GM12878 (cell line): ENCODE results near the gene OMD. TPM values are rescaled to one million over a fixed set of nuclear protein-coding genes. Genes with fewer than 3 reads are reported as not detected.

ENCODE experiments used
- ATAC-seq: fragments of 200-7000 bp; cut with Tn5 transposase; 3 replicates; pipeline ENCODE4 v1.9.1; 2020; ENCODE audit warnings: mild to moderate bottlenecking, moderate library complexity
- BruUV-seq: library from RNA; stranded (reverse); fragments of 400-500 nt; replicated peaks from 2 replicates; lab custom pipeline; 2021; lab: Mats Ljungman, UMichigan
- CTCF ChIA-PET: fragments of 300-600 bp; sonication (Branson Sonifier 250); formaldehyde crosslinking; extraction: SDS; loops from one replicate; lab custom pipeline; 2021; ENCODE audit warnings: inconsistent platforms; lab: Yijun Ruan, JAX
- POLR2A ChIA-PET: fragments of 350-600 bp; formaldehyde crosslinking; extraction: SDS; loops from one replicate; lab custom pipeline; 2021; ENCODE audit warnings: inconsistent platforms; lab: Charles Lee
- RAD21 ChIA-PET: fragments of 300-600 bp; sonication (Branson Sonifier 250); formaldehyde crosslinking; loops from one replicate; lab custom pipeline; 2023; ENCODE audit warnings: antibody characterized with exemption; ENCODE audit not compliant: unreplicated experiment; lab: Charles Lee
- SMC1A ChIA-PET: fragments of 300-600 bp; sonication (Branson Sonifier 250); formaldehyde crosslinking; loops from one replicate; lab custom pipeline; 2023; ENCODE audit not compliant: unreplicated experiment, uncharacterized antibody; lab: Charles Lee
- DNase-seq: peaks from one replicate; pipeline ENCODE4 v3.0.0-alpha.2; 2011; ENCODE audit warnings: low read depth, low spot score
- FAIRE-seq: peaks from 3 replicates; lab custom pipeline; 2011; peaks lifted over from hg19 to GRCh38; lab: Jason Lieb, UNC
- H2AFZ ChIP-seq: 2 replicates; pipeline ENCODE4 v1.6.0; 2011; ENCODE audit warnings: low read depth, low read length, control low read depth; ENCODE audit not compliant: control insufficient read depth
- H3K27ac ChIP-seq: 2 replicates; pipeline ENCODE4 v1.5.1; 2011; ENCODE audit warnings: control low read depth; ENCODE audit not compliant: control insufficient read depth, insufficient read depth
- H3K27me3 ChIP-seq, 2 experiments: replicated peaks in 1 of 2; 2 replicates each; pipeline versions ENCODE4 v1.6.0 to v1.6.1; 2011; ENCODE audit warnings: low read length in 1 of 2; ENCODE audit not compliant: control insufficient read depth in 2 of 2, insufficient read depth in 2 of 2
- H3K36me3 ChIP-seq, 2 experiments: 2 replicates each; pipeline ENCODE4 v1.5.1; 2011; ENCODE audit warnings: low read length in 1 of 2; ENCODE audit not compliant: control insufficient read depth in 2 of 2, insufficient read depth in 2 of 2
- H3K4me1 ChIP-seq: 2 replicates; pipeline ENCODE4 v1.6.1; 2011; ENCODE audit warnings: mild to moderate bottlenecking, low read length, moderate library complexity, mixed read lengths; ENCODE audit not compliant: control insufficient read depth, insufficient read depth
- H3K4me2 ChIP-seq: 2 replicates; pipeline ENCODE4 v1.6.0; 2011; ENCODE audit warnings: control low read depth; ENCODE audit not compliant: control insufficient read depth, insufficient read depth
- H3K4me3 ChIP-seq: fragments of 200-600 bp; sonication (generic); 2 replicates; pipeline ENCODE4 v1.5.1; 2016
- H3K79me2 ChIP-seq: 2 replicates; pipeline ENCODE4 v1.6.0; 2011; ENCODE audit warnings: low read length; ENCODE audit not compliant: control insufficient read depth, insufficient read depth
- H3K9ac ChIP-seq: 2 replicates; pipeline ENCODE4 v1.8.0; 2011; ENCODE audit warnings: low read length, control low read depth, mixed read lengths; ENCODE audit not compliant: control insufficient read depth, insufficient read depth
- H3K9me3 ChIP-seq: replicated peaks from 3 replicates; pipeline ENCODE4 v1.5.1; 2011; ENCODE audit warnings: mild to moderate bottlenecking, low read length; ENCODE audit not compliant: control insufficient read depth, insufficient read depth
- H4K20me1 ChIP-seq: 2 replicates; pipeline ENCODE4 v1.6.0; 2011; ENCODE audit not compliant: control insufficient read depth, insufficient read depth
- CEBPB ChIP-seq, 2 experiments: fragments of 150-350 bp in 1 of 2; IDR thresholded peaks; 2 replicates each; pipeline ENCODE4 v1.6.1; 2012 to 2014; ENCODE audit warnings: low read depth in 2 of 2, low read length in 2 of 2, borderline replicate concordance in 1 of 2, inconsistent platforms in 1 of 2
- DPF2 ChIP-seq: fragments of 450-650 bp; IDR thresholded peaks from 2 replicates; pipeline ENCODE4 v1.6.1; 2017; ENCODE audit warnings: mild to moderate bottlenecking
- HDGF ChIP-seq: fragments of 450-650 bp; IDR thresholded peaks from 2 replicates; pipeline ENCODE4 v1.6.1; 2016; ENCODE audit warnings: antibody characterized with exemption
- IKZF2 ChIP-seq, 2 experiments: fragments of 450-650 bp; IDR thresholded peaks; 2 replicates each; pipeline ENCODE4 v1.6.1; 2017; ENCODE audit warnings: mild to moderate bottlenecking in 2 of 2, moderate library complexity in 2 of 2
- JUNB ChIP-seq: IDR thresholded peaks from 2 replicates; pipeline ENCODE4 v1.6.1; 2016; ENCODE audit warnings: antibody characterized with exemption, mild to moderate bottlenecking
- MEF2B ChIP-seq: fragments of 450-650 bp; IDR thresholded peaks from 2 replicates; pipeline ENCODE4 v1.6.1; 2018; ENCODE audit warnings: mild to moderate bottlenecking, moderate library complexity; ENCODE audit not compliant: partially characterized antibody, poor library complexity, severe bottlenecking
- MTA2 ChIP-seq: fragments of 450-650 bp; IDR thresholded peaks from 2 replicates; pipeline ENCODE4 v1.6.1; 2016; ENCODE audit warnings: low read depth, mild to moderate bottlenecking, moderate library complexity
- NFIC ChIP-seq: IDR thresholded peaks from 2 replicates; pipeline ENCODE4 v1.6.1; 2012; ENCODE audit warnings: low read depth, mild to moderate bottlenecking, inconsistent platforms, low read length, moderate library complexity
- PKNOX1 ChIP-seq: fragments of 450-650 bp; IDR thresholded peaks from 2 replicates; pipeline ENCODE4 v1.6.1; 2016; ENCODE audit warnings: mild to moderate bottlenecking
- RUNX3 ChIP-seq: IDR thresholded peaks from 2 replicates; pipeline ENCODE4 v1.6.1; 2012; ENCODE audit warnings: low read length, inconsistent platforms
- ZNF217 ChIP-seq: fragments of 450-650 bp; IDR thresholded peaks from 2 replicates; pipeline ENCODE4 v1.6.1; 2017; ENCODE audit warnings: antibody characterized with exemption, mild to moderate bottlenecking
- WGBS: methylation state at CpG from one replicate; pipeline ENCODE4 v1.1.6; 2016; ENCODE audit warnings: low lambda C conversion rate; ENCODE audit not compliant: insufficient replicate concordance, insufficient coverage; ENCODE audit errors: missing lambda C conversion rate; 5-methylcytosine and 5-hydroxymethylcytosine counted together
- in situ Hi-C: fragments of 300-500 bp; cut with MboI; formaldehyde crosslinking; loops from 9 replicates; pipeline ENCODE4 v1.14.3; 2018; ENCODE audit warnings: mixed read lengths
- intact Hi-C: fragments of 100-400 bp; cut with micrococcal nuclease; formaldehyde crosslinking; loops from one replicate; pipeline ENCODE4 v1.14.2; 2022; ENCODE audit not compliant: unreplicated experiment
- polyA plus RNA-seq, 11 experiments: library from polyadenylated mRNA; depleted of rRNA in 4 of 11; unstranded in 6 of 11; stranded (reverse) in 5 of 11; fragments of >200 nt; fragmentation: Nextera tagmentation in 4 of 11; fragmentation: Illumina TruSeq in 1 of 11; extraction: Ambion mirVana in 4 of 11; extraction: Trizol in 1 of 11; gene quantifications; 1 replicate in 1 of 11; 2 replicates in 10 of 11; pipeline versions ENCODE4 v1.2.1 to v1.2.3, GENCODE V29; 2011 to 2016; ENCODE audit warnings: inconsistent platforms in 2 of 11, missing spikeins in 2 of 11, low read depth in 1 of 11
- total RNA-seq, 4 experiments: library from RNA; depleted of rRNA in 3 of 4; stranded (reverse); fragments of >200 nt in 3 of 4; fragmentation: Illumina TruSeq in 1 of 4; extraction: Trizol in 1 of 4; gene quantifications; 2 replicates each; pipeline versions ENCODE4 v1.2.1 to v1.2.3, GENCODE V29; 2013 to 2021
- TF ChIP-seq, protein P1 (sequence below), 3 experiments: IDR thresholded peaks in 2 of 3; conservative IDR thresholded peaks in 1 of 3; 2 replicates each; pipeline ENCODE4 v1.5.1; 2011; ENCODE audit warnings: low read depth in 3 of 3, low read length in 3 of 3, mild to moderate bottlenecking in 3 of 3, control low read depth in 2 of 3, moderate library complexity in 2 of 3, inconsistent platforms in 1 of 3, mixed read lengths in 1 of 3; ENCODE audit not compliant: control insufficient read depth in 2 of 3, insufficient read depth in 1 of 3; ENCODE audit errors: extremely low read depth in 1 of 3

Gene OMD
- total and polyA plus RNA-seq, 10 of the 15 experiments (the other 5 are each of a cell fraction or from before 2014, with no cell fraction given), result 0.08 to 0.70 (median 0.57) TPM; not detected in 7

DNA sequence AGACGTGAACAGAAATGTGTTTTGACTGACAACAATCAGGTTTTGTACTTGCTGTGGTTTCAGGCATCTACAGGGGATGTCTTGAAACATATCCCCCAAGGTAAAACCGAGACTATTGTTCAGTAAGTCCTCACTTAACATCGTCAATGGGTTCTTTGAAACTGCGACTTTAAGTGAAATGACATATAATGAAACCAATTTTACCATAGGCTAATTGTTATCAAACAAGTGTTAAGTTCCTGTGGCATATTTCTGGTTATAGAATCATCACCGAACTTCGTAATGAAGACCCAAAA lies 16.4 kb upstream of the OMD start:
- no peaks in the 10 kb centered on the region for H3K27me3 ChIP-seq
- ChIA-PET CTCF (interaction anchor here (0.6 to 2.3 kb wide), 5 partner anchors 12 to 305 kb away, joined by 3 to 35 read pairs (median 4); no protein-coding TSS in a partner anchor), POLR2A (no interaction called here), SMC1A (interaction anchor here (1.3 to 1.7 kb wide), 3 partner anchors 31 to 301 kb away, joined by 3 to 7 read pairs (median 3); no protein-coding TSS in a partner anchor), RAD21 (interaction anchor here (2.3 to 2.4 kb wide), 2 partner anchors 112 to 300 kb away, joined by 9 to 10 read pairs; no protein-coding TSS in a partner anchor)
- DNase-seq, result peak; percentile 37
- H2AFZ ChIP-seq, result no peak overlapping the region
- WGBS, result 2% methylated on average over 6 of the region's 6 CpGs
- intact Hi-C loops (loop anchor here (10.0 kb wide), 1 partner anchor 116 kb away; the partner anchor contains the start of genes CENPP and NOL8), in situ Hi-C loops (no loop called here)
- no peak overlapping the region for H3K4me3 ChIP-seq
- H3K9ac ChIP-seq, result no peak overlapping the region
- H3K79me2 ChIP-seq, result no peaks in the 10 kb centered on the region
- H3K9me3 ChIP-seq, result no peaks in the 10 kb centered on the region
- no peaks in the 10 kb centered on the region for H4K20me1 ChIP-seq
- ATAC-seq, result peak; percentile 96
- no peaks in the 10 kb centered on the region for H3K4me1 ChIP-seq
- H3K4me2 ChIP-seq, result peak overlapping the region; percentile 46; the same call in 1 of the 2 replicates
- BruUV-seq, result no TSS peak
- TF ChIP-seq IKZF2 (IDR thresholded peaks at IDR 0.05), result peak in 1 of 2 experiments; percentile 32; a peak in 1 of 4 replicates
- TF ChIP-seq NFIC, result 0 out of 2 replicates have a peak, but pooled peaks have one; percentile 24
- no peak for TF ChIP-seq CEBPB (IDR thresholded peaks at IDR 0.05; ENCODE audit: borderline replicate concordance in 1 of 2, low read depth in 2 of 2, low read length in 2 of 2)
- peak; percentile 77 for TF ChIP-seq JUNB
- peak; percentile 63; the same call in 1 of the 2 replicates for TF ChIP-seq ZNF217
- TF ChIP-seq MEF2B, result peak; percentile 8
- TF ChIP-seq MTA2, result peak; percentile 60; the same call in 1 of the 2 replicates
- TF ChIP-seq RUNX3, result peak; percentile 74
- peak; percentile 62 for TF ChIP-seq PKNOX1
- TF ChIP-seq HDGF, result no peak
- TF ChIP-seq, protein P1, sequence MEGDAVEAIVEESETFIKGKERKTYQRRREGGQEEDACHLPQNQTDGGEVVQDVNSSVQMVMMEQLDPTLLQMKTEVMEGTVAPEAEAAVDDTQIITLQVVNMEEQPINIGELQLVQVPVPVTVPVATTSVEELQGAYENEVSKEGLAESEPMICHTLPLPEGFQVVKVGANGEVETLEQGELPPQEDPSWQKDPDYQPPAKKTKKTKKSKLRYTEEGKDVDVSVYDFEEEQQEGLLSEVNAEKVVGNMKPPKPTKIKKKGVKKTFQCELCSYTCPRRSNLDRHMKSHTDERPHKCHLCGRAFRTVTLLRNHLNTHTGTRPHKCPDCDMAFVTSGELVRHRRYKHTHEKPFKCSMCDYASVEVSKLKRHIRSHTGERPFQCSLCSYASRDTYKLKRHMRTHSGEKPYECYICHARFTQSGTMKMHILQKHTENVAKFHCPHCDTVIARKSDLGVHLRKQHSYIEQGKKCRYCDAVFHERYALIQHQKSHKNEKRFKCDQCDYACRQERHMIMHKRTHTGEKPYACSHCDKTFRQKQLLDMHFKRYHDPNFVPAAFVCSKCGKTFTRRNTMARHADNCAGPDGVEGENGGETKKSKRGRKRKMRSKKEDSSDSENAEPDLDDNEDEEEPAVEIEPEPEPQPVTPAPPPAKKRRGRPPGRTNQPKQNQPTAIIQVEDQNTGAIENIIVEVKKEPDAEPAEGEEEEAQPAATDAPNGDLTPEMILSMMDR (IDR thresholded peaks at IDR 0.05 in 2 of 3, conservative IDR thresholded peaks at IDR 0.05 in 1 of 3; ENCODE audit: control insufficient read depth in 2 of 3, extremely low read depth in 1 of 3, insufficient read depth in 1 of 3, low read depth in 3 of 3, low read length in 3 of 3), result no peak
- 0 out of 2 replicates have a peak, but pooled peaks have one; percentile 16 for TF ChIP-seq DPF2
- H3K36me3 ChIP-seq, result no peaks in the 10 kb centered on the region
- FAIRE-seq, result peak; percentile 97
- H3K27ac ChIP-seq, result no peak overlapping the region
